LoVo (cell line): ENCODE results near the gene SLIT1.

ENCODE experiments used
- DNase-seq: peaks from one replicate; pipeline ENCODE4 v3.0.0-alpha.2; 2016; ENCODE audit warnings: low spot score

Gene SLIT1

GRCh38 chr10:97185326-97186058, at the start of gene SLIT1:
SLIT1 (minus strand) TSS chr10:97185959; CDS start chr10:97185674, 285 bp downstream.
- DNase-seq, result no peak

GRCh38 chr10:97235353-97235752, 49.6 kb upstream of the SLIT1 start:
- no peak for DNase-seq

GRCh38 chr10:97234400-97234799, 48.6 kb upstream of the SLIT1 start:
- peak; percentile 19 for DNase-seq

- no peak for DNase-seq
Observed at GRCh38 chr10:97230146-97230545, 44.4 kb upstream of the SLIT1 start.

- DNase-seq, result no peak
Observed at GRCh38 chr10:97229322-97230015, 43.7 kb upstream of the SLIT1 start.

GRCh38 chr10:97228775-97229157, 43.0 kb upstream of the SLIT1 start:
- DNase-seq, result no peak

- DNase-seq, result no peak
Observed at GRCh38 chr10:97228130-97228774, 42.5 kb upstream of the SLIT1 start.

- no peak for DNase-seq
Observed at GRCh38 chr10:97226398-97226797, 40.6 kb upstream of the SLIT1 start.

GRCh38 chr10:97224483-97225435, 39.0 kb upstream of the SLIT1 start:
- DNase-seq, result no peak

GRCh38 chr10:97222326-97222961, 36.7 kb upstream of the SLIT1 start:
- DNase-seq, result no peak

- DNase-seq, result no peak
Observed at GRCh38 chr10:97220355-97220754, 34.6 kb upstream of the SLIT1 start.

GRCh38 chr10:97217299-97217698, 31.5 kb upstream of the SLIT1 start:
- DNase-seq, result no peak

GRCh38 chr10:97215619-97216260, 30.0 kb upstream of the SLIT1 start:
- no peak for DNase-seq

- no peak for DNase-seq
Observed at GRCh38 chr10:97213431-97213830, 27.7 kb upstream of the SLIT1 start.

GRCh38 chr10:97211229-97211628, 25.5 kb upstream of the SLIT1 start:
- DNase-seq, result no peak

GRCh38 chr10:97210543-97210960, 24.8 kb upstream of the SLIT1 start:
- peak; percentile 64 for DNase-seq

GRCh38 chr10:97207756-97208346, 22.1 kb upstream of the SLIT1 start:
- no peak for DNase-seq

- no peak for DNase-seq
Observed at GRCh38 chr10:97207131-97207530, 21.4 kb upstream of the SLIT1 start.

- DNase-seq, result no peak
Observed at GRCh38 chr10:97204826-97205679, 19.3 kb upstream of the SLIT1 start.

GRCh38 chr10:97203220-97203619, 17.5 kb upstream of the SLIT1 start:
- no peak for DNase-seq
